ENCODE data around the gene C21orf91.
A peak's percentile ranks its signal among the peaks of the same experiment; 100 is the strongest.

Gene C21orf91

DNA sequence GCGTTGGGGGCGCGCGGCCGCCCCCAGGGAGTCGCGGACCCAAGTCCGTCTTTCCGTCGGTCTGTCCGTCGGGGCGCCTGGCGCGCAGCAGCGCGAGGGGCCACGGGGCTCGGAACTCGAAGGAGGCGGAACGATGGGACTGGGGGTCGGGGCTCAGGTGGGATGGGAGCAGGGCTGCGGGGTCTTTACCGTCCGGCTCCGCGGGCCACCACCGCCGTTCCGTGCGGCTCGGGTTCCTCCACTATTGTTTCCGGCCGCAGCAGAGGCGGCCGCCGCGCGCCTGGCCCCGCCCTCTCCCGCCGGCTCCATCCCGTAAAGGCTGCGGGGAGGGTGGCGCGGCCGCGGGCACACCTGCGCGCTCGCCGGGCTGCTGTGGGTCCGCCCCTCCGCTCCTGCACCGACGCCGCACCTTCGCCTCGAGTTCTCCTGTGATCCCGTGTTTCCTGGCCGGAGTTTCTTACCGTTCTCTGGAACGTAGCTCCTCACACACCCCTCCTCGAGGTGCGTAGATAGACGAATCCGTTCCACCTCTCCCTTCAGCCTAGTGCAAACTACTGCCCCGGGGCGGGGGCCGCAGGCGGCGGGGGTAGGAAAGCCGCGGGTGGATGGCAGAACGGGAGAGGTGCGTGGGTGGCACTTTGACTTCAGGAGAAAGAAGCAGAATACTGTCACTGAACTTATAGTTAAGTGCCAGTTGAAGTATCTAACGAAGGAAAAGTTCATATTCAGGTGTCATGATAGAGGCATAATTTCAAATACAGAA lies at the start of gene C21orf91:
Gene C21orf91, minus strand, starts transcription at position 243 of the 763 bp plus-strand sequence. CDS start 1,038 bp downstream, outside the sequence.
- H3K27me3 ChIP-seq, result peaks cover 11% of the 10 kb centered on the region
- H3K4me1 ChIP-seq (ENCODE audit: control insufficient read depth in 1 of 2, insufficient read depth in 1 of 2, low read depth in 1 of 2, low read length in 1 of 2), result peaks cover 28% of the 10 kb centered on the region in 2 experiments
- peak within 1 kb of the TSS; percentile 89 for H3K27ac ChIP-seq
- peak; percentile 24 for TF ChIP-seq CTCF (IDR thresholded peaks at IDR 0.05)
- no peaks in the 10 kb centered on the region for H3K9me3 ChIP-seq
- peak within 1 kb of the TSS; percentile 82 to 98 for H3K4me3 ChIP-seq (ENCODE audit: low read depth in 1 of 2, low read length in 1 of 2)
- H3K36me3 ChIP-seq, result peaks cover 21% of the 10 kb centered on the region

DNA sequence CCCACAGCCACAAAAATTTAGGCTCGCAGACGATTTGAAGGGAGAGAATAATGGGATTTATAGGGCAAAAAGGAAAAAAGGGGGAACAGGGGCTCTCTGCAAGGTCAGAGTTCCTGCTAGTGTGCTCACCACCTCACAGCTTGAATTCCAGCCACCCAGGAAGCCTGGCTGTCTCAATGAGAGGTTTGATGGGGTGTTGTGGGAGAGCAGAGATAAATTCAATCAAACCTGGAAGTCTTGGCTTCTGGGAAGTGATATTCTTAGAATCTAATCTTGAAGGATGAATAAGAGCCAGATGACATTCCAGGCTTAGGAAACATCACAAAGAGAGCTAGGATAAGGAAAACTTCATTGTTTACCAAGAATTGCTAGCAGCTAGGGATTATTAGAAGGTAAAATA lies 47.4 kb upstream of the C21orf91 start:
- no peaks in the 10 kb centered on the region for H3K9me3 ChIP-seq
- no peaks in the 10 kb centered on the region for H3K27me3 ChIP-seq
- TF ChIP-seq CTCF (IDR thresholded peaks at IDR 0.05), result no peak
- no peak overlapping the region for H3K27ac ChIP-seq
- no peaks in the 10 kb centered on the region for H3K4me1 ChIP-seq (ENCODE audit: control insufficient read depth in 1 of 2, insufficient read depth in 1 of 2, low read depth in 1 of 2, low read length in 1 of 2)
- H3K36me3 ChIP-seq, result no peaks in the 10 kb centered on the region
- no peak overlapping the region for H3K4me3 ChIP-seq (ENCODE audit: low read depth in 1 of 2, low read length in 1 of 2)

GRCh38 chr21:17859661-17860060 lies 40.5 kb upstream of the C21orf91 start:
- Histone ChIP-seq H3K36me3 (no peaks in the 10 kb centered on the region), H3K27ac (no peak overlapping the region), H3K27me3 (no peaks in the 10 kb centered on the region), H3K9me3 (no peaks in the 10 kb centered on the region), H3K4me3 (ENCODE audit: low read depth in 1 of 2, low read length in 1 of 2) (no peak overlapping the region), H3K4me1 (ENCODE audit: control insufficient read depth in 1 of 2, insufficient read depth in 1 of 2, low read depth in 1 of 2, low read length in 1 of 2) (no peaks in the 10 kb centered on the region)
- no peak for TF ChIP-seq CTCF (IDR thresholded peaks at IDR 0.05)

- H3K27me3 ChIP-seq, result no peaks in the 10 kb centered on the region
- no peaks in the 10 kb centered on the region for H3K9me3 ChIP-seq
- no peaks in the 10 kb centered on the region for H3K36me3 ChIP-seq
- no peaks in the 10 kb centered on the region for H3K4me1 ChIP-seq (ENCODE audit: control insufficient read depth in 1 of 2, insufficient read depth in 1 of 2, low read depth in 1 of 2, low read length in 1 of 2)
- no peak overlapping the region for H3K4me3 ChIP-seq (ENCODE audit: low read depth in 1 of 2, low read length in 1 of 2)
- H3K27ac ChIP-seq, result no peak overlapping the region
- no peak for TF ChIP-seq CTCF (IDR thresholded peaks at IDR 0.05)
These were observed 39.6 kb upstream of the C21orf91 start for GRCh38 chr21:17858747-17859146.

DNA sequence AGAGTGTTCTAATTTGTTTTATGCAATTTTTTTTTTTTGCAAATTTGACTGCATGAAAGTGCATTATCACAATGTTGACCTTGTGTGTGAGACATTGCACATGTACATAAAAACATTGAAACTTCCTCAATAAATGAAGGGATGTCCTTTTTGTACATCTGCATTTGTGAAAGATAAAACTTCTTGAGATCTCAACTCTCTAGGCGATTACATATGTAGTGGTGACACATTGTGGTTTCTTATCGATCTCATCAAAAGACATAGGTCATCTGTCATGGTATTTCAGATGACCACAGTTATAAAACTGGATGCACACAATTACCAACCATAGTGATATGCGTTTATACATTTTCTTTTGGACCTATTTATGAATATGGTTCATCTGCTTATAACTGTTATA lies 35.6 kb upstream of the C21orf91 start:
- no peak overlapping the region for H3K4me3 ChIP-seq (ENCODE audit: low read depth in 1 of 2, low read length in 1 of 2)
- H3K27me3 ChIP-seq, result no peaks in the 10 kb centered on the region
- no peaks in the 10 kb centered on the region for H3K4me1 ChIP-seq (ENCODE audit: control insufficient read depth in 1 of 2, insufficient read depth in 1 of 2, low read depth in 1 of 2, low read length in 1 of 2)
- H3K9me3 ChIP-seq, result no peaks in the 10 kb centered on the region
- H3K27ac ChIP-seq, result no peak overlapping the region
- no peak for TF ChIP-seq CTCF (IDR thresholded peaks at IDR 0.05)
- H3K36me3 ChIP-seq, result no peaks in the 10 kb centered on the region

Measured in neutrophil (primary cell).